ENCODE results near the gene DSPP. TPM values are rescaled to one million over a fixed set of nuclear protein-coding genes. Genes with fewer than 3 reads are reported as not detected.

The DSPP gene
- total and polyA plus RNA-seq, 12 donors, result 0.06 TPM; not detected in 11

GRCh38 chr4:87575408-87575807 is 32.9 kb upstream of the DSPP start:
- no peaks in the 10 kb centered on the region for H3K27me3 ChIP-seq
- intact Hi-C loops (cut with DNase I), result no loop called here
- no peak overlapping the region for H3K27ac ChIP-seq
- WGBS, 4 donors, result 90 to 97% (median 95%) methylated on average over 1 of the region's 1 CpG
- no peaks in the 10 kb centered on the region for H3K36me3 ChIP-seq (replicated peaks in 1 of 2)
- H3K4me1 ChIP-seq (replicated peaks in 1 of 2), result no peaks in the 10 kb centered on the region
- no peak for TF ChIP-seq POLR2A (IDR thresholded peaks at IDR 0.05)
- no peak for TF ChIP-seq CTCF (IDR thresholded peaks at IDR 0.05)
- DNase-seq, result no peak
- H3K4me3 ChIP-seq, result no peak overlapping the region
- H3K9me3 ChIP-seq (replicated peaks in 1 of 3), result no peaks in the 10 kb centered on the region

GRCh38 chr4:87575983-87576382 is 32.3 kb upstream of the DSPP start:
- Histone ChIP-seq H3K9me3 (replicated peaks in 1 of 3) (no peaks in the 10 kb centered on the region), H3K4me3 (no peak overlapping the region), H3K36me3 (replicated peaks in 1 of 2) (no peaks in the 10 kb centered on the region), H3K27ac (no peak overlapping the region), H3K4me1 (replicated peaks in 1 of 2) (no peaks in the 10 kb centered on the region), H3K27me3 (no peaks in the 10 kb centered on the region)
- intact Hi-C loops (cut with DNase I), result no loop called here
- TF ChIP-seq CTCF (IDR thresholded peaks at IDR 0.05), result no peak
- TF ChIP-seq POLR2A (IDR thresholded peaks at IDR 0.05), result no peak
- no peak for DNase-seq

- Histone ChIP-seq H3K4me1 (replicated peaks in 1 of 2) (no peaks in the 10 kb centered on the region), H3K36me3 (replicated peaks in 1 of 2) (no peaks in the 10 kb centered on the region), H3K27me3 (no peaks in the 10 kb centered on the region), H3K9me3 (replicated peaks in 1 of 3) (no peaks in the 10 kb centered on the region), H3K4me3 (no peak overlapping the region), H3K27ac (no peak overlapping the region)
- no peak for TF ChIP-seq CTCF (IDR thresholded peaks at IDR 0.05)
- no peak for TF ChIP-seq POLR2A (IDR thresholded peaks at IDR 0.05)
- intact Hi-C loops (cut with DNase I), result no loop called here
- 22 to 30% (median 25%) methylated on average over 2 of the region's 2 CpGs for WGBS, 4 donors
- no peak for DNase-seq
Measured at GRCh38 chr4:87579478-87579877, 28.9 kb upstream of the DSPP start.

- no peak overlapping the region for H3K27ac ChIP-seq
- no peaks in the 10 kb centered on the region for H3K4me1 ChIP-seq (replicated peaks in 1 of 2)
- no peaks in the 10 kb centered on the region for H3K36me3 ChIP-seq (replicated peaks in 1 of 2)
- 58 to 82% (median 77%) methylated on average over 3 of the region's 3 CpGs for WGBS, 4 donors
- no peak for DNase-seq
- no peaks in the 10 kb centered on the region for H3K27me3 ChIP-seq
- TF ChIP-seq POLR2A (IDR thresholded peaks at IDR 0.05) (no peak), CTCF (IDR thresholded peaks at IDR 0.05) (no peak)
- intact Hi-C loops (cut with DNase I), result no loop called here
- no peaks in the 10 kb centered on the region for H3K9me3 ChIP-seq (replicated peaks in 1 of 3)
- H3K4me3 ChIP-seq, result no peak overlapping the region
Measured at GRCh38 chr4:87580057-87580456, 28.3 kb upstream of the DSPP start.
